HG02763 (cell line): ENCODE data around the gene SBF2.

Experiments used
- ATAC-seq: cut with Tn5 transposase; IDR thresholded peaks from one replicate; pipeline ENCODE4 v1.9.1; 2021; ENCODE audit warnings: mild to moderate bottlenecking, moderate library complexity; ENCODE audit not compliant: unreplicated experiment

Gene SBF2

DNA sequence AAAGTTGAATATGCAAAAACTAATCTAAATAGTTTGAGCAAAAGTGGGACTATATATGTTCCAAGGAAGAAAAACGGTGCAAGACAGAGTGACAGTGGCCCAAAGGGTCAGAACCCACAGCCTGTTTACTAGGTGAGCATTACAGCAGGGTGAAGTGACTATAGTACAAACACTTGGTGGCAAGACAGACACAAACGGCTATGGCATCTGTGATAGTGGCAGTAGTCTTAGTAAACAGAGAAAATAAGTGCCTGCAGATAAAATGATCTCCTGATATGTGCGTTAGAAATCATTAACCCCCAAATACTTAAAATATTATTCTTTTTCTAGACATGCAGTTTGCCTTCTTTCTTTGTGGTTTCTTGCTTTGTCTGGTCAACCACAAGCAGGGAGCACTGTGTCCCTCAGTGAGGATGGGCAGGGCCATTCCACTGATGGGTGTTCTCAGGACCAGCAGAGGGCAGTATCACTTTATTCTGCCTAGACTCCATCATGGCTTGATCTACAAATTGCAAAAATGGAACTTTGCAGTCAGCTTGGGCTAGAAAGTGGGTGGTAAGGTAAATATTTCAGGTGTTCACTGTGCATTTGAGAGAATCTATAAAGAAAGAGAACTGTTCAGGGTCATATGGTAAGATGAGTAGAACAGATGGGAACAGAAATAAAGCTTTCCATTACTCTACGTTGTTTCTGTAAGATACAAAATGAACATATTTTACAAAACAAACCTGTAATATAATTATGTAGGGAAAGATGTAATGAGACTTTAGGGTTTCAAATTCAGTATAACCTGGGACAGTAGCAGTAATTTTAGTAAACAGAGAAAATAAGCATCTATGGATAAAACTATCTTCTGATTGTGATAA is 431.9 kb downstream of the SBF2 start:
- ATAC-seq, result peak; percentile 84

DNA sequence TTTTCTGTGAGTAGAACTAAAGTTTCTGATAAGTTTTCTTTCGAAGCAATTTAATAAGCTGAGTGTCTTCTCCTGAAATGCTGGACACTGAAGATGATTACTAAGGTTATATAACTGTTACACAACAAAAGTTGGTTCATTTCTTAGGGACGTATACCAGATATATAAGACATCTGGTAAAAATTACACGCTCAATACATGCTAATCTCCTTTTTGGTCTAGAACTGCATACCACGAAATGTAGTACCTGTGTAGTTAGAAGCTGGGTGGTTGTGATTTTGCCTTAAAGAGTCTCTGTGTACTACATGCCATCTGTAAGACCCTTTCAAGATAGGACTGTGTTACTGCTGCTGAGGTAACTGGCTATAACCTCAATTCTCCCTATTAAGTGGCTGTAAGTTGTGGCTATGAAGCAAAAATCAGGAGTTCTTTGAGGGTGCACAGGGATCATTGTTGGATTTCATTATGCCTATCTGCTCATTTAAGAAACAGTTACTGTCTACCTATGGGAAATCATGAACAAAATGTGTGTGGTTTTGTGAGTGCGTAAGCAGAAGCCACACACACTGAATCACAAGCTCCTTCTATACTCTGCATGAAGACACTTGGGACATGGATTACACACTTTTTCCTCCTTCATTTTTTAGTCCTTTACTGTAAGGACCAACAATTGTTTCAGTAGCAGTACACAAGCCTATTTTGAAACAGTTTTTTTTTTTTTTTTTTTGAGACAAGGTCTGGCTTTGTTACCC is 434.3 kb downstream of the SBF2 start:
- no peak for ATAC-seq

DNA sequence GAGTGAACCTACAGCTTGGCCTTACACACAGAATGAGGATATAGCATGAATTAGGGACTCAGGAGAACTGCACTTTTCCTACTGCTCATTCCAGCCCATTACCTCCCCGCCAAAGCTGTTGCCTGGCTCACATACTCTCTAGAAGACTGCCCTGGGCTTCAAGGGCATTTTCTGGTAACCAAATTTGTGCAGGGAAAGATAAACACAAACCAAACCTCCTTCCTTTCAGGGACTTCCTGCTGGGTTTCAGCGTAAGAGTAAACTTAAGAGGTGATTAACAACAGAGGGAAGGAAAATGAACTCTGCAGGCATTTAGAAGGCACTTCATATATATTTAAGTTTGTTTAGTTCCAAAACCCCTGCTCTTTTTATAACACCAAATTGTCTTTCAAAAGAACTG is 435.2 kb downstream of the SBF2 start:
- no peak for ATAC-seq

DNA sequence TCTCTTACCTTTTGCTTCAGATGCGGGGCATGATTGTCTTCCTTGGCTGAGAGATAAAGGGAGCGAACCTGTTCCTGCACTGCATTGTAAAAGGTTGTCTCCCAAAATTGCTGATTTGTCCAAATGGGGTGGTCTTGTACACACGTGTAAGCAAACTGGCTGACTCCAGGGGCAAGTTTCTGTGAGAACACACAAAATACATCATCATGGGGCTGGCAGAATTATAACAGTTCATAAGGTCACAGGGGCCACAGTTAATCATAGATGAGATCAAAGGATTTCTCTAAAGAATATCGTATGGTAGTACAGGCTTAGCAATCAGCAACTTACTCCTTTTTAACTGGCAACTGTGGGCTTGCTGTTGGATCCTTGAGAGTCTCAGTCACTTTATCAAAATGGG is 435.8 kb downstream of the SBF2 start:
- ATAC-seq, result no peak

DNA sequence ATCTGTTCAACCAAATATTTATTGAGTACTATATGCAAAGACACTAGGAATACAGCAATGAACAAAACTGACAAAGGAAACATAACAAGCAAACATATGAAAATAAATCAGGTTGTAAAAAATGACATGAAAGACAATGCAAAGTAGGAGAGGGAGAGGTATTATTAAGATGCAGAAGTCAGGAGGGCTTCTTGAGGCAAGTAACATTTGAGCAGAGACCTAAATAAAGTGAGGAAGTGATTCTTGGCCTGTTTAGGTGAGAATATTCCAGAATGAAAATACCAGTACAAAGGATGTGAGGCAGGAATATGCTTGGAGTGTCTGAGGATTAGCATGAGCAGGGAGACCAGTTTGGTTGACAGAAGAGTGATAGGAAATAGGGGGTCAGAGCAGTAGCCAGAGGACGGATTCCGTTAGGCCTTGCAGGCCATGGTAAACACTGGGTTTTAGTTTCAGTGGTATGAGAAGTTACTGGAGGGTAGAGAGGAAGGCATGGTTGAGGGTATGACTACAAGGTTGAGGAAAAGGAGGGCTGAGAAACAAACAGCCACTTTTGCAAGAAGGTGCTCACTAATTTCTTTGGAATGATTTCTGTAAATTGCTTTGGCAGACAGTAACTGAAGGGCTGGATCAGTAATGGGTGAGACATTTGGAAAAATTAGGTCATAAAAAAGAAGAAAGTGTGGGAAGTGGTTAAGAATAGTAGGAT is 438.3 kb downstream of the SBF2 start:
- no peak for ATAC-seq

DNA sequence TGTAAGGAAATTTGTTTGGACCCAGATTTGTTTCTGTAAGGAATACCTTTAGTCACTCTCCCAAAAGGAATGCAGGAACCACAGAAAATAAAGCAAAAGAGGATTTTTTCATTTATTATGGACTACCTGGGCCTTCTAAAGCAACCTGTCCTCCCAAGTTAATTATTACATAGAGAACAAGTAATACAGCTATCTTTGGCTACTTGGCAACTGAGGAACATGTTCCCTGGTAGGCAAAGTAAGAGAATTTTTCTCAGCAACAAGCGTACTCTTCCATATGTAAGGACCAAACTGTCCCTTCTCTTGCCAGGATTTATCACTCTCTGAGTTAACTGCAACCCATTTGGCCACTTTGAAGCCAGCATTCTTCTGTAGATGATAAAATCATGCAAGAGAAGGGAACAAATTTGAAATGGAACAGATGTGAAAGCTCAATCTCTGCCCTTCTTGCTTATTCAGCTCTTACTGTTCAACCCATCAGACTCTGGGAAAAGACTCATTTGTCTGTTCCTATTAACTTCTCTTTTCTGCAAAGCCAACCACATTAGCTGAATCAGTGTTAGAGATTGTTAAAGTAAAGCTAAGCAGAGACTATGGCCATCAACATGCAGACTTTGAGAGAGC is 440.0 kb downstream of the SBF2 start:
- no peak for ATAC-seq

DNA sequence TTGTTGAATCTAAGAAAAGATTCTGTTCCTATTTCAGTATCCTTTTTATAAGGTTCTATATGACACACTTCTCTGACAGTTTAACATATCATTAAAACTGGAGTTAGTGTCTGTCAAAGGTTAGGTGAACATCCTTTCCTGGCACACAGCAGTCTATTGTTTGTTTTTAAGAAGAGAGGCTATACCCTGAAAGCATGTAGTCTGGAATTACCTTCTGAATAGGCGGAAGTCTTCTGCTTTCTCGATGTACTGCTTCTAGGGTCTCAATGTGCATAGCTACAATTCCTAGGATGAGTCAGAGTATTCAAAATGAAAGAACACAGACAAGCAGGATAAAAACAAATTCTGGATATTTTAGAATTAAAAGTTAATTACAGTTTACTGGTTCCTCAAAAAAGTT is 441.6 kb downstream of the SBF2 start:
- ATAC-seq, result no peak

DNA sequence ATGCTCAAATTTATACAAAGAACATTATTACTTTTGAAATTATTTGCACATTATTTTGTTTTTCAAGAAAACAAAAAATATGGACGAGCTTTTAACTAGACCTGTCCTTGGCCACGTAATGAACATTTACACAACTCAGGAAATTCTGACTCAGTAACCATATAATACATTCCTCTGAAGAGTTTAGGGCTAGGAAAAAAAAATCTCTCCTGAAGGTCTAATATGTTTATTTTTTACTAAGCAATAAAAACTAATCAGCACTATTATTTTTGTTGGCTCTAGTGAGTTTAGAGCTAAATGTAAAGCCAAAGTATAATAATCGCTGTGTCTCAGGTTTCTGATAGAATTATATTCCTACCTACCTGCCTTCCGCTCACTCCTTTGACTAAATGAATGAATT is 442.7 kb downstream of the SBF2 start:
- no peak for ATAC-seq

DNA sequence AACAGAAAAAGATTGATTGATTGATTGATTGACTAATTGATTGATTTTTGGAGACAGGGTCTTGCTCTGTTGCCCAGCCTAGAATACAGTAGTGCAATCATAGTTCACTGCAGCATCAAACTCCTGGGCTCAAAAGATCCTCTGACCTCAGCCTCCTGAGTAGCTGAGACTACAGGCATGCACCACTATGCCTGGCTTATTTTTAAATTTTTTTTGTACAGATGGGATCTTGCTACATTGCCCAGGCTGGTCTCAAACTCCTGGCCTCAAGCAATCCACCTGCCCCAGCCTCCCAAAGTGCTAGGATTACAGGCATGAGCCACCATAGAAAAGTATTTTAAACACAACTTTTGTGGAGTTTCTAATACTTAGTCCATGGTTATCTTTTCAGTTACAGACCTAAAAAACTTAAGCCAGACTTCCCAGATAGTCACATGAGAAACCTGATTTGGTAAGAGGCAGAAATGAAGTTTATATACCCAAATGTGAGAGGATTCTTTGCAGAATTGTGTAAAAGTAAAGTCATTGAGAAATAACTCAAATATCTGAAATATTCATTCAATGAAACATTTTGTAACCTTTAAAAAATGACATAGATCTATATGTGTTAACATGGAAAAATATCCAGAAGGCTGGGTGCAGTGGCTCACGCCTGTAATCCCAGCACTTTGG is 443.7 kb downstream of the SBF2 start:
- no peak for ATAC-seq

DNA sequence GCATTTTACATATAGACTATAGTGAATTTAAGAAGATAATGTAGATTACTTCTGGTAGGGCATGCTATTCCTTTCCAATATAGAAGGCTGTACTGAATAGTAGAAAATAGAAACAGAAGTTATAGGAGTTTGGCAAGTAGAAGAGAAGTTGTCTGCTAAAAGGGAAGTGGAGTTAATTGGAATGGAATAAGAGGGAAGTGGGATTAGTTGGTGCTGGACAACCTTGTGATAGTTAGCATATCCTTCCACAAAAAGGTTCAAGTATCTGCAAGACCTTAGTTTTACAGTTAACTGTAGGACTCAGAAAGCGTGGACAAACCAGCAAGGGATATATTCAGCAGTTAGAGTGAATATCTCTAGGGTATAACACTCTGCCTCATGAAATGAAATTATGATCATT is 444.6 kb downstream of the SBF2 start:
- no peak for ATAC-seq

DNA sequence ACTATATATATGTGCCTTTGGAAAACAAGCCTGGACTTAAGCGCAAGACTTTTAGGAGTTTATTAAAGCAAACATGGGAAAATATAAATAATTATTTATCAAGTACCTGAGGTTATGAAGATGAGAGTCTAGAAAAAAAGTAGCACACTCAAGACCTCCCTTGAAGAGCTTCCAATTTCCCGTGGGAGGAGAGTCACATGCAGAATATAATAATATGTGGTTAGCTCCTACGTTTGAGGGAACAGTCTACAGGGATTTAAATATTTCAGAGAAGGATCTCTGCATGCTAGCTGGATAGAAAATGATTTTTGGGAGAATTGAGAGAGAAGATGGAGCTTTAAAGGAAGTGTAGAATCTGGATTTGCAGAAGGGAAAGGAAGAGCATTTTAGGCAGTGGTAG is 446.4 kb downstream of the SBF2 start:
- ATAC-seq, result no peak

DNA sequence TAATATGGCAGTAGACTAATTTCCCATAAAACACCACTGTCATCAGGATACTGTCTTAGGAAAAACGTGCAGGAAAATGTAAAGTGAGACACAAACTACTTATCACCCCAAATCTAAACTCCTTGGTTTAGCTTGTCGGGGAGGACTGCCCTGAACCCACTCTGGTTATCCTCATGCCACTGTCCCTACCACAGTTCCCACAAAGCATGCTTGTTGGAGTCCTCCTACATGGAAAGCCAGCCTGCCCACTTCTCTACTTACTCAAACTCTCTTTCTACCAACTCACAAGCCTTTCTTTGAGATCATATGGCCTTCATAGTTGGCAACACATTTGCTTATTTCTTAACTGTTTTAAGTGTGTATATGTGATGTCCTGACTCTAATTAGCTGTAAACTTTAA is 451.1 kb downstream of the SBF2 start:
- ATAC-seq, result no peak

DNA sequence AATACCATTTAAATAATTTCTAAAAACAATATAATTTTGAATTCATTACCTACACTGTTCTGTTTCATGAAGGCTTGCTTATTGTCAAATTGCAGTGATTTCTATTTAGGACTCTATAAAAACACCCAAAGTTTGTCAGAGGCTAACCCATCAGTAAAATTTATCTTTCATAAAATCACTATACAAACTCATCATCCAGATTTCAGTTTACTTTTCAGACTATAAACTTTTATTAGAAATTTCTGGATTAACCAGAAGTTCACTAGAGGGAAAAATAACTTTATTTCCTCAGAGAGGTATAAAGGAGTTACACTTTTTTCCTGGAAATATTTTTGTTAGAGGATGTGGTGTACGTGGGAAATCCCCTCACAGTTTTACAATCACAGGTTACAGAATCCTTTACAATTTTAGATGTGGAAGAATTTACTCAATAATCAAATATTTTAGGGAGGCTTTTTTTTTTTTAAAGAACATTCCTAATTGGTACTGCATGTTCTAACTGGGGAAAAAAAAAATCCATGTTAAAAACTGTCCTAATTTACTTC is 453.5 kb downstream of the SBF2 start:
- ATAC-seq, result no peak

DNA sequence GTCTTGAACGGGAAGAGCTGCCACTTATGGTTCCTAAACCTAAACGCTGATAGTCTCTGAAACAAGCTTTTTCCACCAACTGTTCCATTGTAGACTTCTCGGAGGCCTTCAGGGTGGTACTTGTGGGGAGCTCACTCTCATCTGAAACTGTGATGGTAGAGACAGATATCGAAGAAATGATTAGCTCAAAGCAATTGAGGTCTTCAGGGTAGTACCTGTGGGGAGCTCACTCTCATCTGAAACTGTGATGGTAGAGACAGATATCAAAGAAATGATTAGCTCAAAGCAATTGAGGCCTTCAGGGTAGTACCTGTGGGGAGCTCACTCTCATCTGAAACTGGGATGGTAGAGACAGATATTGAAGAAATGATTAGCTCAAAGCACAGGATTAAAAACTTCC is 454.5 kb downstream of the SBF2 start:
- ATAC-seq, result no peak

DNA sequence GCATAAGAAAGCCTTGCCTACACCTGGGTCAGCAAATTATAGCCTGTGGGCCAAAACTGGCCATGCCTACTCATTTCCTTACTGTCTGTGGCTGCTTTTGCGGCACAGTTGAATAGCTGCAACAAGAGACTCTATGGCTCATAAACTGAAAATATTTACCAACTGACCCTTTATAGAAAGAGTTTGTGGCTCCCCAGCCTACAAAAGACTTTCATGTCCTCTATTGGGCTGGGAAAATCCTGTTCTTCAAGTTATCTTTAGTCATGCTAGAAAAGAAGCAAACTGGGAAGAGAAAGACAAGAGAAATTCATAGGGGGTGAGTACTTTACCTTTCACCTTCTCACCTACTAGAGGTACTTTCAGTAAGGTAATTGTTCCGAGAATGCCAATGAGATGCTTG is 455.1 kb downstream of the SBF2 start:
- peak; percentile 79 for ATAC-seq

DNA sequence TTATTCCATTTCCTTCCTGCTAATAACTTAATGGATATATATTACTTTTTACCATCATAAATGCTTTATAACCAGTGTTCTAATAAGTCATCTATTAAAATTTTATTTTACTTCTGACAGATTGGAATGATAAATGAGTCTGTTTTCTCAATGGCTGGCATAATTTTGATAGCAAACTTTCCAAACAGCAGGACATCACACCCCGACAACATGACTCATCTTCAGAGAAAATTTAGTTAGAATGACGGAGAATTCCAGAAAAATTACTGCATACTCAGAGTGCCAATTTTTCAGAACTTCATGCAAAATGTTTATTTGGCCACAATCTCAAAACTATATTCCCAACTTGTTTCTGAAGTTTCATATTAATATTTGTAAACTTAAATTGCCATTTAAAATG is 455.8 kb downstream of the SBF2 start:
- no peak for ATAC-seq

DNA sequence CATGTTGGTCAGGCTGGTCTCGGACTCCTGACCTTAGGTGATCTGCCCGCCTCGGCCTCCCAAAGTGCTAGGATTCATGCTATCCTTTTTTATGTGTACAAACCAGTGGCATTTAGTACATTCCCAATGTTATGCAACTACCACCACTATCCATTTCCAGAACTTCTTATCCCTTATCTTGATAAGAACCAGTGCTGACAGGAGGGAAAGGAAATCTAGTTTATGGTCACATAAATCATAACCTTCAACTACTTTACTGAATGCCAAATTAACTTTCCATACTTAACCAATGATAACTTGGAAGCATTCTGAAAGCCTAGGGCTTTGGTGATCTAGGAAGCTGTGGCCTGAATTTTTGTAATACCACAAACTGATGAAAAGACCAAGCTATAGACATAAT is 459.7 kb downstream of the SBF2 start:
- no peak for ATAC-seq

DNA sequence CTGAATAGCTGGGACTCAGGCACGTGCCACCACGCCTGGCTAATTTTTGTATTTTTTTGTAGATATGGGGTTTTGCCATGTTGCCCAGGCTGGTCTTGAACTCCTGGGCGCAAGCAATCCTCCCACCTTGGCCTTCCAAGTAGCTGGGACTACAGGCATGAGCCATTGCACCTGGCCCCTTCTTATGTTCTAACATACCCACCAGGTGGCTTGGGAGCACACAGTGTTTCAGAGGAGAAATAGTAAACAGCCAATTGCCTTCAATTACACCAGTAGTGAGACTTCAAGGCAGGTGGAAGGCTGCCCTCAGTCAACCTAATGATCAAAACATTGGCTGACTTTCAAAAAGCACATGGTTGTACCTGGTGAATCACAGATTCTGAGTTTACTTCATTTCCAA is 462.9 kb downstream of the SBF2 start:
- no peak for ATAC-seq

DNA sequence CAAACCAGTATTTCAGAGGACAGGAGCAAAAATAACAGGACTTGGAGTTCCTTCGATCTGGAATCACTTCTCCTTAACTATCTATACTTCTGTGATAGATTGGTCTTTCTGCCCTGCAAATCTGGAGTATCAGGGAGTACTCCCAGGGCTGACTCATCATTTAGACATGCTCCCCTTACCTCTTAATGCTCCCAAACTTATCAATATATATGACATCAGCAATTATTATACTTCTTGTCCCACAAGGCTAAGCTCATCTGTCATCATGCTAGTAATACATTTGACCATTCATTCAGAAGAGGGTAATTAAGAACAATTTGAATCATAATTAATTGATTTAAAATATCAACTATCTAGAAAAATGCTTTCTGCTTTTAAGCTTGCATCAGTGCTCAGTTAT is 466.3 kb downstream of the SBF2 start:
- ATAC-seq, result no peak

DNA sequence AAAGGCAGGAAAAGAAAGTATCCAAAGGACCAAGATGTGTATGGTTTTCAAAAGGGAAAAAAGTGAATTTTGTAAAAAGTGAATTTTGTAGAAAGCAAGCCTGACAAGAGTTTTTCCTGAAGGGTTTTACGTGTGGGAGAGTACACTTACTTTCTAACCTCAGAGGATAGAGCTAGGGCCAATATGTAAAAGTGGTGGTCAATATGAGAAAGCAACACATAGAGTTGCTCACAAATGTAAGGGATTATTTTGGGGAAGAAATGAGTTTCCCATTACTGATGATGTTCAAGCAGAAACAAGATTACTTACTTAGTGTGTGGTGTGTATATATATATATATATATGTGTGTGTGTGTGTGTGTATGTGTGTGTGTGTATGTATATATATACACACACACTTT is 467.6 kb downstream of the SBF2 start:
- ATAC-seq, result no peak

DNA sequence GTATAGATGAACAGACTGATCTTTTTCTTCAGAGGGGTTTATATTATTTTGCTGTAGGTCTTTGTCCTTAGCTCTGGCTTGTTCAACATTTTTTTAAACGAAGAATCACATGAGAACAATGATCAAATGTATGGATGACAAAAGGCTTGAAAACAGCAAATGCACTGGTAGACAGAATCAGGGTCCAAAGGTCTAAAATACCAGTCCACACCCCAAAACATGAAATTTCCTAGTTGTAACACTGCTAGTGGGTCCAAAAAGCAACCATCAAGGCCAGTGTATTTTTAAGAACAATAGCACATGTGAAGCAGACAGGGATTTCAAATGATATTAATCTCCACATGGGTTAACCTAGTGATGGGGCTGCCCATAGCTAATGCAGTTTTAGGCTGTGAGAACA is 468.1 kb downstream of the SBF2 start:
- no peak for ATAC-seq
